Stimulated activated CD4-positive, alpha-beta T cell treated with anti-CD3 and anti-CD28 coated beads, TNF-alpha, amount 100 ng/mL, for 24 hours (primary cell): ENCODE data around the gene MGAT5B.
"Not testable (repeated sequence)": the region's sequence is repeated elsewhere in the genome, so short reads cannot be mapped to it uniquely, and the experiment has no call there.

Experiments
- DNase-seq, 3 experiments: peaks; one replicate each; pipeline ENCODE4 v3.0.0-alpha.2; 2020; ENCODE audit warnings: low read depth in 3 of 3

Gene MGAT5B

DNA sequence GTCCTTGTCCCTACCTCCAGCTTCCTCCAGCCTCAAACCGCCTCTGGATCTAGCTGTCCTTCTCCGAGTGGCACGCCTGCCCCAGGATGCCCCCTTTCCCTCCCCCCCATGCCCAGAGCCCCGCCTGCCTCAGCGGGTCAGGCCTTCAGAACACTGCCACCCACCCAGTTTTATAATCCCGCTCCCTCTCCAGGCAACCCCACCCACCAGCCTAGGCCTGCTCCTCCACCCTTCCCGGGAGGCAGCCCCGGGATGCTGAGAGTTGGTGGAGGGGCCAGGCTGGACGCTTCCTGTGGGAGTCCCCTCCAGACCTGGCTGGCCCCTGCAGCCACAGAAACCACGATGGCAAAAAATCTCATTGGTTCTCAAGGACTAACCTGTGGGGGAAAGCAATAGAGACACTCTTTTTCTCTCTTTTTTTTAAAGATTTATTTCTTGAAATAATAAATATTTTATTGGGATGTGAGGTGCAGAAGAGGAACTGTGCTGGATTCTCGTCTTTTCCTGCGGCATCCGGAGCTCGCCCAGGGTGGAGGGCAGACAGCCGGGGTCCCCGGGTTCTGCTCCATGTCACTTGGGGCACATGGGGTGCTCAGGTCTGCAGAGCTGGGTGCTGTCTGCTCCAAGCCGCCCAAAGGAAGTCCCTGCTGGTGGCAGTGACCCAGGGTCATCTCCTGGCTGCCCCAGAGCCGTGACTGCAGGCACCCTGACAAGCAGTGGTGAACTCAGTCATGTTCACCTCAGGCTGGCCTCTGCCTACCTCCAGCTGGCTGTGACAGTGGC lies 81.9 kb downstream of the MGAT5B start:
- DNase-seq = no peak

DNA sequence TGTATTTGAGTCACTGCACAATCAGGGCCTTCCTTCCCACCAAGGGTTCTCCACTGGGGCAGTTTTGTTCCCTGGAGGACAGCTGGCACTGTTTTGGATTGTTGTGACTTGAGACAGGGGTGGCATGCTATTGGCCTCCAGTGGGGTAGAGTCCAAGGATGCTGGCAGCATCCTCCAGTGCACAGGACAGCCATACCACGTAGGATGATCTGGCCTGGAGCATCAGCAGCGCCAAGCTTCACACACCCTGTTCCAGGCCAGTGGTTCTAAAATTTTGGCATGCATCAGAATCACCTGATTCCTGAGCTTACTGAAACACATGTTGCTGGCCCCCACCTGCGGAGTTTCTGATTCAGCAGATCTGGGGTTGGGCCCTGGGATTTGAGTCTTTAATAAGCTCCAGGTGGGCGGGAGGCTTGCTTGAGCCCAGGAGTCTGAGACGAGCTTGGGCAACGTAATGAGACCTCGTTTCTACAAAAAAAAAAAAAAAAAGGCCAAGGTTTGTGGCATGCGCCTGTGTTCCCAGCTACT lies 83.2 kb downstream of the MGAT5B start:
- no peak for DNase-seq

DNA sequence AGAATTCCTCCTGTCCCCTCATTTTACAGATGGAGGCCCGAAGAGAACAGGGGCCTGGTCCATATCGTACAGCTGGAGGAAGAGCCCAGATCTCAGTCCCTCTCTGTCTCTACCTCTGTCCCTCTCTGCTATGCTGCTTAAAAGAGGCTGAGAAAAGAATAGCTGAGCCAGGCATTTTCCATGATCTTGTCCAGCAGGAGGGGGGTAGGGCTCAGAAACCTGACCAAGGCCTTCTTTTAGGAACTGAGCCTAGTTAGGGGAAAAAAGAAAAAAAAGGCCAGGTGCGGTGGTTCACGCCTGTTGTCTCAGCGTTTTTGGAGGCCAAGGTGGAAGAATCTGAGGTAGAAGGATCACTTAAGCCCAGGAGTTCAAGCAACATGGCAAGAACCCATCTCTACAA lies 84.2 kb downstream of the MGAT5B start:
- no peak for DNase-seq

DNA sequence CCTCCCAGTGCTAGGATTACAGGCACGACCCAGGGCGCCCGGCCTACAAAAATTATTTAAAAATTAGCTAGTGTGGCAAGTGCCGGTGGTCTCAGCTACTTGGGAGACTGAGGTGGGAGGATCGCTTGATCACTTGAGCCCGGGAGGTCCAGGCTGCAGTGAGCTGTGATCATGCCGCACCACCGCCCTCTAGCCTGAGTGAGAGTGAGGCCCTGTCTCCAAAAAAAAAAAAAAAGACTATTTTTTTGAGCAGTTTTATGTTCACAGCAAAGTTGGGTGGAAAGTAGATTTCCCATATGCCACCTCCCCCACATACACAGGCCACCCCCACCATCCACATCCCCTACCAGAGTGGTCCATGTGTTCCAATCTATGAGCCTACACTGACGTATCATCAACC lies 84.9 kb downstream of the MGAT5B start:
- no peak for DNase-seq

DNA sequence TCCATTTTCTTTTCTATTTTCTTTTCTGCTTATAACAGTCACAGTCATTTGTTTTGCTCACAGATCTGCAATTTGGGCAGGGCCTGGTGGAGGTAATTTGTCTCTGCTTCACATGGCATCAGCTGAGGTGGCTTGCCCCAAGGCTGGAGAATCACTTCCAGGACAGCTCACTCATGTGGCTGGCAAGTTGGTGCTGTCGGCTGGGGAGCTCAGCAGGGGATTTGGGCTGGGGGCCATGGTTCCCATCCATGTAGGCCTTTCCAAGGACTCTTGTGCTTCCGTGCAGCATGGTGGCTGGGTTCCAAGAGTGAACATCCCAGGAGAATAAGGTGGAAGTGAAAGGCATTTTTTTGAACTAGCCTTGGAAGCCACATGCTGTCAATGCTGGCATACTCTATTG lies 85.7 kb downstream of the MGAT5B start:
- no peak for DNase-seq

DNA sequence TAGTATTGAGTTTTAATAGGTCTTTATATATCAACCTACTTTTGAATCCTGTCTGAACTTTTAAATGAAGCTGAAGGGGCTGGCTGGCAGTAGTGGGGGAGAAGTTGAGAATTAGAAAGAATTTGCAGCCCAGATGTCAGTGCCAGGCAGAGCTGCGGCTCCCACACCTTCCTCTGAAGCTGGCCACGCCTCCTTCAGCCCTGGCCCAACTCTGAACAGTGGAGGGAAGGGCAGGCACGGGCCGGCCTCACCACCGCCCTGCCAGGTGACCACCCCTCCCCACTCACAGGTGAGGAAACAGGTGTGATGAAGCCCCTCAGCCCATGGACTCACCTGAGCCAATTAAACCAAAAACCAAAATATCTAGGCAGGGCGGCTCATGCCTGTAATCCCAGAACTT lies 87.0 kb downstream of the MGAT5B start:
- no peak for DNase-seq

DNA sequence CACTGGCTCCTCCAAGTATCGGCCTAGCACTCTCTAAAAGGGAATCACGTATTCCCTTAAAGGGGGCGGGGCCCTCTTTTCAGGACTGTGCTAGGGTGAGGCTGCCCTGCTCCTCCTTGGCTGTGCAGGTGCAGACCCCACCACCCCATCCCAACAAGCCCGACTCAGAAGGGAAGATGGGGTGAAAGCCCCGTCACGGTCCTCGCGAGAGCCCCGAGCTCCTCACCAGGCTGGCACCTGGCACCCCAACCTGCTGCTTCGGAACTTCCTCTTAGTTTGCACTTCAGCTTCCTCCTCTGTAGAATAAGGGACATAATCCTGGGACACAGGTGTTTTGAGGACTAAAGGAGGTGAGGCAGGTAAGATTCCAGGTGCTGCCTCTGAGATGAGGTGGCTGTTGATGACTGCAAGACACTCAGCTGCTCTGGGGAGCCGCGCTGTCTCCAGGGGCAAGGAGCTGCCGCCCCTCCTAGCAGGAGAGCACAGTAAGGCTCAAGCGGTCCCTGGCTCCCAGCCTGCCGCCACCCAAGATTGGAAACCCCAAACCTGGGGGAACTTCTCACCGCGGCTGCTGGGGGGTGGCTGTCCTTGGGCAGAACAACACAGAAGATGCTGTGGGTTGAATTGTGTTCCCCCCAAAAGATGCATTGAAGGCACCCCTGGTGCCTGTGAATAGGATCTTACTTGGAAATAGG lies 88.8 kb downstream of the MGAT5B start:
- no peak for DNase-seq

DNA sequence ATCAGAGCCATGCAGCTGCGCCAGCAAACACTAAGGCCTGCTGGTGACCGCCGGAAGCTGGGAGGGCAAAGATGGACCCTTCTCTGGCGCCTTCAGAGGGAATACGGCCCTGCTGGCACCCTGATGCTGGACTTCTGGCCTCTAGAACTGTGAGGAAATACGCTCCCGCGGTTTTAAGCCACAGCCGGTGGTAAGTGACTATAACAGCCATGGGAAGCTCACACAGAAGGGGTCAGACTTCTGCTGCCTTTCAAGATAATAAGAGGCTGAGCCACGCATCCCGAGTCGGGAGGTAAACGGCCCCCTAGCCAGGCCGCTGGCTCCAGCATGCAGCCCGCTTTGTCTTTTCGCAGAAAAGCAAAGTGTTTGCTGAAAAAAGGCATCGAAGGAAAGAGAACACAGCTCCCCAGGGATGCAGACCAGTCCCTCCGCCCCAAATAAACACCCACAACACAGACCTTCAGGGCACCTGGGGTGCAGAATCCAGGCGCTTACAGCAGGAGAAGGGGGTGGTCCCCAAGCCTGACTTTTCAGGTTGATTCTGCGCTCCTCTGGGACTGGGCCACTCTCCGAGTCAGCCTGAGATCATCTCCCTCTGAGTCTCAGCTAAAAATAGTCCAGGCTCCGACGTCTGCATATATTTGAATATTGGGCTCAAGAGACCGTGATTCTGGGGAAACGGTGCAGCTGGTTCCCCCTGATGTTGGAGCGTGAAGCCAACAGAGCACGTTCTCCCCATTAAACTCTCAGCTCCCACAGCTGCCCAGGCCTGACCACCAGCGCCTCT lies 89.7 kb downstream of the MGAT5B start:
- no peak for DNase-seq

DNA sequence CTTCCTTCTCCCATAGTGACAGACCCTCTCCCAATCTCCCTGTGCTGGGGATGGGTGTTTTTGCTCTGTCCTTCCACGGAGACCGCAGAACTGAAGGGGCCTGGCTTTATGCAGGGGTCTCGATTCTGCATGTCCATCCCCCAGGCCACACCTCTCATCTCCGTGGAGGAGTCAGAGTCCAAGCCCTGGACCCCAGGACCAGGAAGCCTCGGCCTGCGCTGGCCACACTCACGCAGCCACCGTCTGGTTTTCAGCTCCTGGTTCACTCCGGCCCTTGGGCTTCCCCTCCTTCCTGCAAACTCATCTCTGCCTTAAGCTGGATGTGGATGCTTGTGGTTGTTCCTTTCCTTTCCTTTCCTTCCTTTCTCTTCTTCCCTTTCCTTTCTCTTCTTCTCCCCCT lies 90.8 kb downstream of the MGAT5B start:
- no peak for DNase-seq

DNA sequence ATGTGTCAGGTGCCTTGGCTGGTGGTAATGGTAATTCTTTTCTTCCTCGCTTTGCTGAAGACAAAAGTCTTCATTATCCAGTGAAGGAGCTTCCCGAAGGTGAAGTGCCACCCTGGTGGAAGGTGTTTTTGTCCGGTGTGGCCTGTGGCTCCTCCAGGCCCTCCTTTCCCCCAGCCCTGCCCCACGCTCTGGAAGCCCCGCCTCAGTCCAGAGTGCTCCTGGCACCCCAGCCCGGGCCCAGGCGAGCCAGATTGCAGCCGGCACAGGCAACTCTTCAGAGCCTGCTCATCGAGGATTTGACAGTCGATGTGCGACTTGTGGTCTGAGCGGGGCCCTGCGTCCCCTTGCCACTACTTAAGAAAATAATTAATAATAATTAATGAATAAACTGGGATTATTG lies 93.7 kb downstream of the MGAT5B start:
- no peak for DNase-seq

DNA sequence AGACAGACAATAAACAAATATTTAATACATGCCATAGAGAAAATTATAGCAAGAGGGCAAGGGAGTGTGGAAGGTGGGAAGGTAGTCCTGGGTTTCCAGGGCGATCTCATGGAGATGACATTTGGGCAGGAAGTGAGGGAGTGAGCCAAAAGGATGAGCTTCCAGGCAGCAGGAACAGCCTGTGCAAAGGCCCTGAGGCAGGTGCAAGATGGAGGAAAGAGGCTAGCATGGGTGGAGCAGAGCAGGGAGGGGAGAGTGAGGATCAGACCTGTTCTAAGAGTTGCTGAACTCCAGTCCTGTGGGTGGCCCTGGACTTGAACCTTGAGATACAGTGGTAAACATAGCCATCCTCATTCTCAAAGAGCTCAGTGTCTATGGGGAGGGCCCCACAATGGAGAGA lies 94.7 kb downstream of the MGAT5B start:
- DNase-seq = no peak

DNA sequence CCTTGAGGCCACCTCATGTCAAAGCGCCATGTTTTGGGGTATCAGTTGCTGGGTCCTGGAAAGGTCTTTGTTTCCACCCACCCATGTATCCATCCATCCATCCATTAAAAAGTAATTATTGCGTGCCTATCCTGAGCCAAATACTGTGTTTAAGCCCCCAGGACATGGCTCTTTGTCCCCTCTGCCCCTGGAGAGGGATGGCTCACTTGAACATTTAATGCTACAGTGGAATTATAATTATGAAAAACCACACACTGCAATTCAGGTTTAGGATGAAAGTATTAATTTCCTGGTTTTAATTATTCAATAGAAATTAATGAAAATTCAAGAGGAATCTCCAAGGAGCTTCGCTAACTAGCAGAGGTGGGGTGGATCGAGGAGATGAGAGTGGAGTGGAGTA lies 97.8 kb downstream of the MGAT5B start:
- DNase-seq = no peak

DNA sequence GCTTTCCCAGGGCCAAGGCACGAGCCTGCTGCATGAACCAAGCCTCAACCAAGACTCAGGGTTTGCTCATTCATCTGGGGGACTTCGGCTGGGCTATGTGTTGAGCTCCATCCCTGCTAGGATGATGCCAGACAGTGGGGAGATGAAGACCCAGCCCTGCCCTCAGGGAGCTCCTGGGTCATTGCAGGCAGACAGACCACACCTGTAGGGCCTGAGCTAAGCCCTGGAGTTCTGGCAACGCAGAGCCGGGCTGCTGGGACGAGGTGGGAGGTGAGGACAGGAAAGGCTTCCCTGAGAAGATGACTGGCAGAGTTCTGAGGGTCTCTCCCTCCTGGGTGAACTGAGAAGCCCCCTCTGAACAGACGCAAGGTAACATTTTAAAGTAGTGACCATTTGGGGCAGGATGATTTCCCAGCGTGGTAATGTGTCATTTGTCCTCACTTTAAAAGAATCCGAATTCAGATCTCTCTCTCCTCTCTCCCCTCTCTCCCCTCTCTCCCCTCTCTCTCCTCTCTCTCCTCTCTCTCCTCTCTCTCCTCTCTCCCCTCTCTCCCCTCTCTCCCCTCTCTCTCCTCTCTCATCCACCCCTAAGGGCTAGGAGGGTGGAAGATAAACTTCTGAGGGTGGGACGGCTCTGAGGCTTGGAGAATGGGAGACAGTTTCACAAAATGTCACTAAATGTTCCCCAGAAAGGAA lies 98.4 kb downstream of the MGAT5B start:
- DNase-seq = no peak

DNA sequence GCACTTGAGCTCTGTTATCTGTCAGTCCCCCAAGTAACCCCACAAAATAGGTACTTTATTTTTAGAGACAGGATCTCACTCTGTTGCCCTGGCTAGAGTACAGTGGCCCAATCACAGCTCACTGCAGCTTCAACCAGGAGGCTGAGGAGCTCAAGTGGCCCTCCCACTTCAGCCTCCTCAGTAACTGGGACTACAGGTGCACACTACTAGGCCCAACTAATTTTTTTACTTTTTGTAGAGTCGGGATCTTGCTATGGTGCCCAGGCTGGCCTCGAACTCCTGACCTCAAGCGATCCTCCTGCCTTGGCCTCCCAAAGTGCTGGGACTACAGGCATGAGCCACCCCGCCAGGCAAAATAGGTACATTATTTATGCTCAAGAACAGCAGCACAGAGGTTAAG lies 99.6 kb downstream of the MGAT5B start:
- no peak for DNase-seq

DNA sequence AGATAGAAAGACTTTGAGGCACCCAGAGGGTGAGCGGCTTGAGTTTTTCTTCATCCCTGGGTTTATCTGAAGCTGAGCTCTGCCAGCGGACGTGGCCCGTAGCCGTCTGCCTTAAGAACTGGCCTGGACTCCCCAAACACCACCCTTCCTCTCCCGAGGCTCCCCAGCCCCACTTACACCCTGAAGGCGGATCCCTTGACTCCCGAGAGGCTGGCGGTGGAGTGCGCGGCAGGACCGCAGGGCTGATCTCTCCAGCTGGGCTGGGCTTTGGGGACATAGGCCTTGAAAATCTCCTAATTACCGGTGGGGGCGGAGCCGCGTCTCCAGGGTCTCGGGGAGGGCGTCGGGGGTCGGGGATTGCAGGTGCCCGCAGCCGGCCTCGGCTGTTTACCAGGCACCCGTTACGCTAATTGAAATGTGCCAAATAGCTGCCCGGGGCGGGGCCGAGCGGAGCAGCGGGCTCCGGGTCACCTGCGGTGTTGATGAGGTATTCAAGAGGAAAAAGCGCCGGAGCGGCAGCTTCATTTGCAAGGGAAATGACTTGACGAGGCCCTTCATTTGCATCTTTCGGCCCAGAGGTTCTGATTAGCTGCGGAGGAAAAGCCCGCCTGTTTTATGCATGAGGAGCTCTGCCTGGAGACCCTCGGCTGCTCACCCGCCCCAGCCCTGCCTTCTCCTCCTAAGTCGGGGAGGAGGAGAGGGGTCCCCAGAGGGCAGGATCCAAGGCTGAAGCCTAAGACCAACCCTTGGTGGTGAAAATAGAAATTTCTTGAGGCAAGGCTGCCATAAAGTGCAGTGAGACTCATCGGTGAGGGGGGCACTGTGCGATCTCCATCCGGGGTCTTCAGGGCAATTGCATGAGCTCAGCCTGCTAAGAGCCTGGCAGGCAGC lies 100.7 kb downstream of the MGAT5B start:
- DNase-seq = peak; percentile 8 to 50 (median 19)

DNA sequence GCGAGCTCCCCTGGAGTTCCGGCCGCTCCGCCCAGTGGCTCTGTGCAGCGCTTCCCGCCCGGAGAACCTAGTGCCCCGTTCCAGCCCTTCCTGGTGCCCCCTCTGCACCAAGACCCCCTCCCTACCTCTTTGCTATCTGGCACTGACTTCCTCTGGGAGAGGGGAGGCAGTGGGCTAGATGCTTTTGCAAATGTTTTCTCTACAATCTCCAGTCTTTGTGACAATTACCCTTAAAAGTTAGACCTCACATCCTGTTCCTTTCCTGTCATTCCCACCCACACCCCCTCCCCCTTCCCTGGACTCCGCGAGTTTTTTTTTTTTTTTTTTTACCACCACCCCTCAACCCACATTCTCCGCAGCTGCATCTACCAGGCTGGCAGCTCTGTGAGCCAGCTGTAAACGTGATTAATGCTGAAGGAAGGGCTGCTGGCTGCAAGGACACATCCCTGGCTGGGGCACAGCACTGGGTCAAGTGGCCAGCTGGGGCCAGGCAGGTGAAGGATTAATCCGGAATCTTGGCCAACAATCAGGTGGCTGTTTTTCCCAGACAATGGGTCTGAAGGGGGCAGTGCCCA lies 101.5 kb downstream of the MGAT5B start:
- DNase-seq = no peak

DNA sequence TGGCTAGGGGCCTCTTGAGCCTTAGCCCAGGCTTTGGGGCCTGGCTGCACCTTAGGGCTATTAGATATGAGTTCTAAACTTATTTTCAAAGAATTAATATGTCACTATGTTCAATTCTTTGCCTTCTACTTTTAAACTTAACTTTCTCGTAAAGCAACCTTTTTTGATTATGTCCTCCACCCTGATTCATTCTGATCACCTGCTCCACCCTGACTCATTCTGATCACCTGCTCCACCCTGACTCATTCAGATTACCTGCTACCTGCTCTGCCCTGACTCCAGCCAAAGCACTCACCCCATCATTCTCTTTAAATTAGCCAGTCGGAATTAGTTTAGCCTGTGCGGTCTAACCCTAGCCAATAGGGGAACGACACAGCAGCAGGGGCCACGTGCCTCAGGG lies 102.0 kb downstream of the MGAT5B start:
- DNase-seq = not testable (repeated sequence)

DNA sequence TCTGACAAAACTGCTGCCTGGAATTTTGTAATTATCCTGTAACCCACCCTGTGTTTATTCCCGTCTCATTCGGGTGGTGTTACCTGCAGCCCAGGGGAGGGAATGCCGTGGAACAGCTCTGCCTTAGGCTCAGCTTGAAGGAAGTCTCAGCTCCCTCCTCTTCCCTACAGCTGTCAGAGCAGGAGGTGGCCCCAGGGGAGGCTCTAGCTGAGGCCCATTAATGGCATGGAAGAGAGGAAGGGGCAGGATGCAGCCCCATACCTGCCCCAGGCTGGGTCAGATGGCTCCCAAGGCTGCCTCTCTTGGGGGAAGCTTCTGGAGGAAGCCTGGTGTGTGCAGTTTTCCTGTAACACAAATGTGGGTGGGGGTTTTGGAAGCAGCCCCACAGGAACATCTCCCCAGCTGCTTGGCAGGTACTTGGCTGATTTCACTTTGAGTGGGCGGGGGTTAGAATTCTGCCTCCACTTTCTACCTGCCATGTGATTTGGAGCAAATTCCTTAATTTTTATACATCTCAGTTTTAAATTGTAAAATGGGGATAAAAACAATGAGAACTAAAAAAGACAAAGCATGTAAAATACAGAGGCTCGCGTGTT lies 103.9 kb downstream of the MGAT5B start:
- DNase-seq = no peak

DNA sequence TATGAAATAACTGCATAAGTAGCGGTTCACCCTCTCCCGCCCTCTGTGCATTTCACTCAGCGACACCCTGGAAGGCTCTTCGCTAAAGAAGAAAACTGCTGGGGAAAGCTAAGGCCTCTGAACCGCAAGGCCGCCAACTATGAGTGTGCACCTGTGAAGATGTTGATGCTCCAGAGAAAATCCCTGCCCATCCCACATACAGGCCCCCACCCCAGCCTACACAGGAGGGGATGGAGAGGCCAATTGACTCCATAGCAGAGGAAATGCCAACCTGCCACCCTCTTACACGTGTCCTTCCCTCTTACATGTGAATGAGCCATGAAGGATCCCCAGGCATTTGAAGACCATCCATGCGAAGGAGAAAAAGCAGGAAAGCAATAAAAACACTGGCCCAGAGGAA lies 104.8 kb downstream of the MGAT5B start:
- DNase-seq = no peak

DNA sequence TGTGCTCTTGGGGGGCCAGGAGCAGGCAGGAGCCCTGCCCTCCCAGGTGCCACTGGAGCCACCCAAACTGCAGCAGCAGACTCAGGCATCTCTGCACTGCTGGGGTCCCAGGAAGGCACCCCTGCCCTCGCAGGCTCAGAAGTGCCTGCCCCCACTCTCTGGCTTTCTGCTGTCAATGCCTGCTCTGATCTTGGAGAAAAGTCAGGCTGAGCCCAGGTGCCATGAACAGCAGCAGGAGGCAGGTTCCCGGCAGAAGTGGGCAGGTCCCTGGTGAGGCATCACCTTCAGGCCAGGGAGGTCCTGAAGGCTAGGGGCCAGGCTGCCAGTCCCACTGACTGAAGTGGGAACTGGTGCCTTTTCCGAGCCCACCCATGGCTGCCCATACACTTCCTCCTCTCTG lies 106.5 kb downstream of the MGAT5B start:
- DNase-seq = no peak
